IMR-90 (cell line): ENCODE data around the gene GNE. TPM values are rescaled to one million over a fixed set of nuclear protein-coding genes. Genes with fewer than 3 reads are reported as not detected.
"Not testable (repeated sequence)": the region's sequence is repeated elsewhere in the genome, so short reads cannot be mapped to it uniquely, and the experiment has no call there.

ENCODE experiments used
- ATAC-seq: fragments of 200-7000 bp; cut with Tn5 transposase; 2 replicates; pipeline ENCODE4 v1.9.1; 2020; ENCODE audit warnings: low read depth, mild to moderate bottlenecking, moderate library complexity
- BruUV-seq: library from RNA; stranded (reverse); fragments of 400-500 nt; replicated peaks from 2 replicates; lab custom pipeline; 2021; lab: Mats Ljungman, UMichigan
- CTCF ChIA-PET: fragments of 300-600 bp; formaldehyde crosslinking; extraction: SDS; loops from one replicate; lab custom pipeline; 2021; ENCODE audit warnings: antibody characterized with exemption; lab: Yijun Ruan, JAX
- POLR2A ChIA-PET: fragments of 300-600 bp; sonication (Branson Sonifier 250); formaldehyde crosslinking; loops from one replicate; lab custom pipeline; 2022; ENCODE audit warnings: antibody characterized with exemption; ENCODE audit not compliant: unreplicated experiment; lab: Charles Lee
- DNase-seq: peaks from one replicate; pipeline ENCODE4 v3.0.0; 2013
- H2AFZ ChIP-seq: replicated peaks from 2 replicates; pipeline ENCODE3; 2013; ENCODE audit warnings: low read length, mild to moderate bottlenecking; ENCODE audit not compliant: poor library complexity
- H2AK5ac ChIP-seq: 2 replicates; pipeline ENCODE4 v1.6.1; 2013; ENCODE audit warnings: low read depth, low read length, inconsistent platforms
- H2AK9ac ChIP-seq: replicated peaks from 2 replicates; pipeline ENCODE3; 2013; ENCODE audit warnings: mild to moderate bottlenecking, low read depth, low read length, moderate library complexity; ENCODE audit not compliant: poor library complexity
- H2BK120ac ChIP-seq: 2 replicates; pipeline ENCODE4 v1.6.1; 2013; ENCODE audit warnings: low read depth, low read length, inconsistent platforms
- H2BK15ac ChIP-seq: 3 replicates; pipeline ENCODE4 v1.6.1; 2013; ENCODE audit warnings: low read depth, low read length, inconsistent platforms
- H2BK20ac ChIP-seq: 2 replicates; pipeline ENCODE4 v1.6.1; 2013; ENCODE audit warnings: low read depth, mild to moderate bottlenecking, inconsistent platforms, low read length, moderate library complexity
- H2BK5ac ChIP-seq: 2 replicates; pipeline ENCODE4 v1.6.1; 2013; ENCODE audit warnings: mild to moderate bottlenecking, low read depth, low read length, inconsistent platforms; ENCODE audit not compliant: poor library complexity, severe bottlenecking
- H3K14ac ChIP-seq: replicated peaks from 2 replicates; pipeline ENCODE4 v1.6.1; 2013; ENCODE audit warnings: low read depth, low read length, inconsistent platforms
- H3K18ac ChIP-seq: 2 replicates; pipeline ENCODE4 v1.6.1; 2013; ENCODE audit warnings: low read depth, low read length, control low read depth
- H3K23ac ChIP-seq: 2 replicates; pipeline ENCODE4 v1.6.1; 2013; ENCODE audit warnings: low read depth, low read length, inconsistent platforms
- H3K27ac ChIP-seq: 2 replicates; pipeline ENCODE4 v1.5.1; 2013; ENCODE audit warnings: mild to moderate bottlenecking, control low read depth, low read length; ENCODE audit not compliant: insufficient read depth
- H3K27me3 ChIP-seq: 2 replicates; pipeline ENCODE4 v1.6.1; 2013; ENCODE audit warnings: low read length; ENCODE audit not compliant: control insufficient read depth, insufficient read depth
- H3K36me3 ChIP-seq: 2 replicates; pipeline ENCODE4 v1.6.1; 2013; ENCODE audit warnings: low read length, mixed read lengths; ENCODE audit not compliant: control insufficient read depth, insufficient read depth
- H3K4ac ChIP-seq: 2 replicates; pipeline ENCODE4 v1.6.1; 2013; ENCODE audit warnings: low read depth, low read length, inconsistent platforms
- H3K4me1 ChIP-seq: 2 replicates; pipeline ENCODE4 v1.6.1; 2013; ENCODE audit warnings: low read length, mixed read lengths; ENCODE audit not compliant: control insufficient read depth, insufficient read depth
- H3K4me2 ChIP-seq: 2 replicates; pipeline ENCODE4 v1.6.1; 2013; ENCODE audit warnings: low read depth, mild to moderate bottlenecking, control low read depth, low read length, moderate library complexity
- H3K4me3 ChIP-seq: 2 replicates; pipeline ENCODE4 v1.5.1; 2013; ENCODE audit warnings: low read depth, mild to moderate bottlenecking, control low read depth, low read length, moderate library complexity; ENCODE audit not compliant: insufficient read depth
- H3K56ac ChIP-seq: 2 replicates; pipeline ENCODE4 v1.6.1; 2013; ENCODE audit warnings: low read length, inconsistent platforms; ENCODE audit not compliant: insufficient read depth; ENCODE audit errors: extremely low read depth
- H3K79me1 ChIP-seq, 2 experiments: 2 replicates each; pipeline ENCODE4 v1.6.1; 2013; ENCODE audit warnings: low read length in 2 of 2, inconsistent platforms in 1 of 2, low read depth in 1 of 2
- H3K9ac ChIP-seq: 2 replicates; pipeline ENCODE4 v1.6.1; 2013; ENCODE audit warnings: low read depth, low read length, control low read depth
- H3K9me1 ChIP-seq: 2 replicates; pipeline ENCODE4 v1.6.1; 2013; ENCODE audit warnings: low read length, inconsistent platforms; ENCODE audit not compliant: insufficient read depth
- H3K9me3 ChIP-seq: 2 replicates; pipeline ENCODE4 v1.6.1; 2013; ENCODE audit warnings: low read length; ENCODE audit not compliant: control insufficient read depth, insufficient read depth
- H4K20me1 ChIP-seq: 2 replicates; pipeline ENCODE4 v1.6.1; 2013; ENCODE audit warnings: low read length, inconsistent platforms; ENCODE audit not compliant: insufficient read depth
- H4K5ac ChIP-seq: 2 replicates; pipeline ENCODE4 v1.6.1; 2013; ENCODE audit warnings: mild to moderate bottlenecking, low read depth, low read length, control low read depth
- H4K8ac ChIP-seq, 2 experiments: 2 replicates each; pipeline ENCODE4 v1.6.1; 2013; ENCODE audit warnings: low read depth in 2 of 2, low read length in 2 of 2, control low read depth in 1 of 2, inconsistent platforms in 1 of 2
- H4K91ac ChIP-seq: 2 replicates; pipeline ENCODE4 v1.6.1; 2013; ENCODE audit warnings: low read depth, low read length, inconsistent platforms; ENCODE audit not compliant: insufficient read depth
- WGBS, 2 experiments: methylation state at CpG; one replicate each; pipeline versions ENCODE4 v1.1.5 to v1.1.7; 2013; ENCODE audit warnings: missing lambda C conversion rate in 2 of 2; ENCODE audit not compliant: insufficient read length in 1 of 2; ENCODE audit errors: extremely low coverage in 2 of 2; 5-methylcytosine and 5-hydroxymethylcytosine counted together
- dilution Hi-C: fragments of 300-500 bp; cut with HindIII; formaldehyde crosslinking; loops from one replicate; pipeline ENCODE4 v1.14.3; 2018; ENCODE audit warnings: low sequenced_read_pairs; ENCODE audit not compliant: unreplicated experiment
- in situ Hi-C: fragments of 300-500 bp; cut with MboI; formaldehyde crosslinking; loops from 3 replicates; pipeline ENCODE4 v1.14.3; 2019; ENCODE audit warnings: low sequenced_read_pairs, inconsistent platforms, mixed read lengths
- intact Hi-C: fragments of 100-400 bp; cut with micrococcal nuclease; formaldehyde crosslinking; loops from 2 replicates; pipeline ENCODE4 v1.10.0; 2022
- polyA plus RNA-seq, 3 experiments: library from polyadenylated mRNA; depleted of rRNA; stranded (reverse); fragments of >200 nt; gene quantifications; 2 replicates each; pipeline ENCODE4 v1.2.3, GENCODE V29; 2012; ENCODE audit warnings: low replicate concordance in 1 of 3
- total RNA-seq: library from RNA; depleted of rRNA; stranded (reverse); fragments of >200 nt; gene quantifications from 2 replicates; pipeline ENCODE4 v1.2.3, GENCODE V29; 2012

The GNE gene
- total and polyA plus RNA-seq, 2 of the 4 experiments (the other 2 are of a cell fraction), result 11.7 to 34.1 TPM

DNA sequence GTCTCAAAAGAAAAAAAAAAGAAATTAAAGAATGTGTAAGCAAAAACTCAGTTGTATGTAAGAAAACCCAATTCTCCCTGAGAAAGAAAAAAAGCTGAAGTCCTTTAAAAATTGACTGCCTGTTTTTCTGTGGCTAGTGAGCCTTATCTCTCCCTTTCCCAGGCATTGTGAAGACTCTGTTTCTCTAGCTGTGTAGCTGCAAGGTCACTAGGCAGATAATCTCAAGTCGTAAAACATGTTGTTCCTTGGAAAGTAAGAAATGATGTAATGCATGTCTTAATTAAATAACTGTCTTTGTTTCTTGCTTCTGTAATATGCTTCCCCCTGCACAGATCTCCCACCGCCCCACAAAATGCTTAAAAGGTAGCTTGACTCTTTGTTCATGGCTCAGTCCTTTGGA, 46.1 kb upstream of the GNE start:
- H3K9me1 ChIP-seq, H3K56ac ChIP-seq, H2AK5ac ChIP-seq, intact Hi-C loops, H3K18ac ChIP-seq, H3K4me1 ChIP-seq, H3K4ac ChIP-seq, DNase-seq, H3K9ac ChIP-seq, H4K8ac ChIP-seq, H4K20me1 ChIP-seq, H3K4me2 ChIP-seq, H4K91ac ChIP-seq, BruUV-seq, H2BK15ac ChIP-seq, H4K5ac ChIP-seq, in situ Hi-C loops, H3K4me3 ChIP-seq, H3K9me3 ChIP-seq, H2BK5ac ChIP-seq, H2BK120ac ChIP-seq, H2BK20ac ChIP-seq, dilution Hi-C loops, H3K27me3 ChIP-seq, H3K23ac ChIP-seq, H2AK9ac ChIP-seq, CTCF ChIA-PET, H2AFZ ChIP-seq, ATAC-seq, H3K27ac ChIP-seq, H3K79me1 ChIP-seq, H3K14ac ChIP-seq, H3K36me3 ChIP-seq, POLR2A ChIA-PET: not testable (repeated sequence)
- no CpG with 5 or more reads among the region's 2 CpGs for WGBS, 2 experiments
